ENCODE results near the gene TSPAN15.

TSPAN15 gene

DNA sequence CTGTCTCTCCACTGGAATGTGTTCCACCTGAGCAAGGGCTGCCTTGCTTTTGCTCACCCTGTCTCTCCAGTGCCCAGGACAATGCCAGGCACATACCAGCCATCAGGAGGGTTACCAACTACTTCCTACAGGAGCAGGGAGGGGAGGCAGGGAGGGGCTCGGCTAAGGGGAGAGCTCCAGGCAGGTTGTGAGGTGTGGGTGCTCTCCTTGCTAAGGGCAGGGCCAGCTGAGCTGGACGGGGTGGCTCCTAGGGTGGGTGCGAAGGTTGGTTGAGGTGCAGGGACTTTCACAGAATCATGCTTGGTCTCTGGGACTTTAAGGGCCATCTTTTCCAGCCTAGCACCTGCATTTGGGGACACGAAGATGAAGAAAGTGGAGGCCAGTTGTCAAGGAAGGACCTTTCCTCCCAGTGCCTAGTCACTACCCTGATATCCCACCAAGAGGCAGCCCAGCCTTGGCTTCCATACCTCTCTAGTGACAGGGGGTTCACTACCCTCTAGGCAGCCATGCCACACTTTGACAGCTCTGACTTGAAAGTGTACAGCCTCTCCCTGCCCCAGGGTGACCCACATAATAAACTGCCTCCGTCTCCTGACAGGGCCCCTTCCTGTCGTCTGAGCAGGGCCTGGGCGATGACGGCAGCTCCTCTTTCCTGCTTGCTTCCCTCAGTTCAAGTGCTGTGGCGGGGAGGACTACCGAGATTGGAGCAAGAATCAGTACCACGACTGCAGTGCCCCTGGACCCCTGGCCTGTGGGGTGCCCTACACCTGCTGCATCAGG is 46.5 kb downstream of the TSPAN15 start:
- Histone ChIP-seq H3K9me3 (ENCODE audit: insufficient read depth, low read depth, low read length) (no peaks in the 10 kb centered on the region), H4K12ac (ENCODE audit: low read depth, low read length) (no peak overlapping the region), H3K4me1 (ENCODE audit: control insufficient read depth in 1 of 2, insufficient read depth in 2 of 2, low read length in 2 of 2) (peaks cover 2 to 3% of the 10 kb centered on the region in 2 experiments), H3K4ac (ENCODE audit: low read depth, low read length) (no peak overlapping the region), H3K4me2 (ENCODE audit: low read length) (no peak overlapping the region), H3K79me1 (ENCODE audit: low read length) (no peaks in the 10 kb centered on the region), H3K27ac (ENCODE audit: low read depth, low read length) (no peak overlapping the region), H2BK120ac (ENCODE audit: insufficient read depth, low read length, poor library complexity) (no peak overlapping the region), H3K18ac (ENCODE audit: low read length) (no peak overlapping the region), H3K27me3 (ENCODE audit: insufficient read depth, low read length) (no peaks in the 10 kb centered on the region), H2AK5ac (ENCODE audit: low read length) (no peak overlapping the region), H3K23ac (ENCODE audit: low read length) (no peak overlapping the region), H4K8ac (ENCODE audit: low read depth, low read length) (no peak overlapping the region), H2BK12ac (ENCODE audit: low read length) (no peak overlapping the region), H3K9ac (ENCODE audit: low read length) (no peak overlapping the region), H4K91ac (ENCODE audit: low read depth, low read length) (no peak overlapping the region), H3K36me3 (ENCODE audit: control insufficient read depth in 1 of 2, insufficient read depth in 2 of 2, low read length in 2 of 2) (no peaks in the 10 kb centered on the region), H3K79me2 (ENCODE audit: control insufficient read depth, insufficient read depth, low read length, poor library complexity) (no peaks in the 10 kb centered on the region), H2BK5ac (ENCODE audit: low read depth, low read length, poor library complexity) (no peak overlapping the region), H2AFZ (ENCODE audit: insufficient read depth, low read length, poor library complexity) (no peak overlapping the region), H3K14ac (ENCODE audit: low read length) (no peak overlapping the region), H3K4me3 (ENCODE audit: low read depth, low read length) (no peak overlapping the region)
- DNase-seq: no peak
- WGBS (ENCODE audit: extremely low coverage, insufficient coverage, insufficient read length): no CpG with 5 or more reads among the region's 11 CpGs

DNA sequence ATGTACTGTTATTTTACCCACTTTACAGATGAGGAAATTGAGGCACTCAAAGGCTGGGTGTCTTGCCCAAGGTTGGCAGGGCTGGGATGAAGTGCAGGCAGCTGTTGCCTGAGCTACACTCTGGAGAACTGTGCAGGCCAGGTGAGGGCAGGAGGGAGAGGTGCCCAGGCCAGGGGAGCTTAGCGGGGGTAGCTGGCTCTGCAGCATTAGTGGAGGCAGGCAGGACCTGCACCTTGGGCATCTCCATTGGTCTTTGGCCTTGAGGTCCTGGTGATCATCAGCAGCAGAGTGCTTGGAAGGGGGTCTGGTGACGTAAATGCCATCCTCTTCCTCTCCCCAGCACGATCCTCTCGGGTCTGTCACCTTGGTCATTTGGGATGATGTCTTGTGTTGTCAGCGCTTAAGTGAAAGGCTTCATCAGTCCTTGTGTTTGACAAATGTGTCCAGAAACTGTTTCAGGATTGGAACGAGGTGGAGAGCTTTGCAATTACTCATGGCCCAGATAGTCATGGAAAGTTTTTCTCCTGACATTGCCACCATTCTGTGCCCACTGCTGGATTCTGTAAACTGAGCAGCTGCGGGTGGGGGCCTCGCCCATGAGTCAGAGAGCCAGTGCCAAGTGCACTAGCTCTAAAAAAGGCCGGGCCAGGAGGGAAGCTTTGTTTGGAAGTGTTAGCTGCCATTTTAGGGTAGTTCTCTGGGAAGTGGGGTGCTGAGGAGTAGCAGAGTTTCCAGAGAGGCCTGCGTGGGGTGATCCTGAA is 47.6 kb downstream of the TSPAN15 start:
- H3K79me2 ChIP-seq (ENCODE audit: control insufficient read depth, insufficient read depth, low read length, poor library complexity): no peaks in the 10 kb centered on the region
- no CpG with 5 or more reads among the region's 10 CpGs for WGBS (ENCODE audit: extremely low coverage, insufficient coverage, insufficient read length)

DNA sequence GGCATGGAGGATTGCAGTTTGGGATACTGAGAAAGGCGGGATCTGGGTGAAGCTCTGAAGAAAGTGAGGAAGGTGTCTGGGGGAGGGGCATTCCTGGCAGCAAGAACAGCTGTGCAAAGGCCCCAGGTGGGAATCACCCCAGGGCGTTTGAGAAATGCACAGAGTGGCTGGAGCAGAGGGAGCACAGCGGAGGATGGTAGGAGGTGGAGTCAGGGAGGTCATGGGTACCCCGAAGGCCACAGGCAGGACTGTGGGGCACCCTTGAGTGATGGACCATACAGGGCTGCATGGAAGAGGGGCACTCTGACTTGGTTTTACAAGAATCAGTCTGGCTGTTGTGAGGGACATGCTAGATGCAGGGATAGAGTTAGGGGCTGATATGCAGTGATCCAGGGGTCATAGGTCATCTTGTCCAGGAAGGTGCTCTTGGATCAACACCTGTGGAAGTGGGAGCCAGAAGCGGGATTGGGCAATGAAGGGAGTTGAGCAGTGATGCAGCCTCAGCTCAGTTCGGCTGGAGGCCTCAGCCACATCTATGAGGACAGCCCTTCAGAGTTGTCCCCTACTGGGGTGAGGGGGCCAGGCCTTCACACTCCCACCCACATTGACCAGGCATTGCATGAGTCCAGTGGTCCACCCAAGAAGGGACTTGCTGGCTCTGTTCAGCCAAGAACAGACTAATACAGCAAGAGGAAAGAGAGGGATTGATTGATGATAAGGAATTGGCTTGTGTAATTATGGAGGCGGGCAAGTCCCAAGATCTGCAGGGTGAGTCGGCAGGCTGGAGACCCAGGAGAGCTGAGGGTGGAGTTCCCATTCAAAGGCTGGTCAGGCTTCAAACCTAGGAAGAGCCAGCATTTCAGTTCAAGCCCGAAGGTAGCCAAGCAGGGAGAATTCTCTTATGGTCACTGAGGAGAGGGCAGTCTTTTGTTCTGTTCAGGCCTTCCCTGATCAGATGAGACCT is 48.7 kb downstream of the TSPAN15 start:
- peaks cover 2 to 3% of the 10 kb centered on the region in 2 experiments for H3K4me1 ChIP-seq (ENCODE audit: control insufficient read depth in 1 of 2, insufficient read depth in 2 of 2, low read length in 2 of 2)
- H2BK5ac ChIP-seq (ENCODE audit: low read depth, low read length, poor library complexity): no peak overlapping the region
- H4K91ac ChIP-seq (ENCODE audit: low read depth, low read length): no peak overlapping the region
- H3K36me3 ChIP-seq (ENCODE audit: control insufficient read depth in 1 of 2, insufficient read depth in 2 of 2, low read length in 2 of 2): no peaks in the 10 kb centered on the region
- H3K18ac ChIP-seq (ENCODE audit: low read length): no peak overlapping the region
- H3K14ac ChIP-seq (ENCODE audit: low read length): no peak overlapping the region
- no peaks in the 10 kb centered on the region for H3K9me3 ChIP-seq (ENCODE audit: insufficient read depth, low read depth, low read length)
- no peak overlapping the region for H4K8ac ChIP-seq (ENCODE audit: low read depth, low read length)
- H3K9ac ChIP-seq (ENCODE audit: low read length): no peak overlapping the region
- H3K23ac ChIP-seq (ENCODE audit: low read length): no peak overlapping the region
- H2AFZ ChIP-seq (ENCODE audit: insufficient read depth, low read length, poor library complexity): no peak overlapping the region
- H3K4ac ChIP-seq (ENCODE audit: low read depth, low read length): no peak overlapping the region
- no peak overlapping the region for H3K4me2 ChIP-seq (ENCODE audit: low read length)
- H2BK12ac ChIP-seq (ENCODE audit: low read length): no peak overlapping the region
- H3K79me2 ChIP-seq (ENCODE audit: control insufficient read depth, insufficient read depth, low read length, poor library complexity): no peaks in the 10 kb centered on the region
- no peak overlapping the region for H4K12ac ChIP-seq (ENCODE audit: low read depth, low read length)
- no peak overlapping the region for H3K27ac ChIP-seq (ENCODE audit: low read depth, low read length)
- no CpG with 5 or more reads among the region's 9 CpGs for WGBS (ENCODE audit: extremely low coverage, insufficient coverage, insufficient read length)
- no peaks in the 10 kb centered on the region for H3K27me3 ChIP-seq (ENCODE audit: insufficient read depth, low read length)
- no peak for DNase-seq
- no peak overlapping the region for H3K4me3 ChIP-seq (ENCODE audit: low read depth, low read length)
- H2AK5ac ChIP-seq (ENCODE audit: low read length): no peak overlapping the region
- H3K79me1 ChIP-seq (ENCODE audit: low read length): no peaks in the 10 kb centered on the region
- no peak overlapping the region for H2BK120ac ChIP-seq (ENCODE audit: insufficient read depth, low read length, poor library complexity)

More for the DNA sequence above, 47.6 kb downstream of the TSPAN15 start:
- Histone ChIP-seq H2BK12ac (ENCODE audit: low read length) (no peak overlapping the region), H3K9ac (ENCODE audit: low read length) (no peak overlapping the region), H2BK5ac (ENCODE audit: low read depth, low read length, poor library complexity) (no peak overlapping the region), H3K4me3 (ENCODE audit: low read depth, low read length) (no peak overlapping the region), H3K14ac (ENCODE audit: low read length) (no peak overlapping the region), H2BK120ac (ENCODE audit: insufficient read depth, low read length, poor library complexity) (no peak overlapping the region), H2AK5ac (ENCODE audit: low read length) (no peak overlapping the region), H3K27ac (ENCODE audit: low read depth, low read length) (no peak overlapping the region), H3K23ac (ENCODE audit: low read length) (no peak overlapping the region), H3K36me3 (ENCODE audit: control insufficient read depth in 1 of 2, insufficient read depth in 2 of 2, low read length in 2 of 2) (no peaks in the 10 kb centered on the region), H4K91ac (ENCODE audit: low read depth, low read length) (no peak overlapping the region), H4K8ac (ENCODE audit: low read depth, low read length) (no peak overlapping the region), H3K27me3 (ENCODE audit: insufficient read depth, low read length) (no peaks in the 10 kb centered on the region), H4K12ac (ENCODE audit: low read depth, low read length) (no peak overlapping the region), H3K4me1 (ENCODE audit: control insufficient read depth in 1 of 2, insufficient read depth in 2 of 2, low read length in 2 of 2) (peaks cover 2 to 3% of the 10 kb centered on the region in 2 experiments), H3K4ac (ENCODE audit: low read depth, low read length) (no peak overlapping the region), H3K18ac (ENCODE audit: low read length) (no peak overlapping the region), H2AFZ (ENCODE audit: insufficient read depth, low read length, poor library complexity) (no peak overlapping the region), H3K79me1 (ENCODE audit: low read length) (no peaks in the 10 kb centered on the region), H3K4me2 (ENCODE audit: low read length) (no peak overlapping the region), H3K9me3 (ENCODE audit: insufficient read depth, low read depth, low read length) (no peaks in the 10 kb centered on the region)
- DNase-seq: no peak

DNA sequence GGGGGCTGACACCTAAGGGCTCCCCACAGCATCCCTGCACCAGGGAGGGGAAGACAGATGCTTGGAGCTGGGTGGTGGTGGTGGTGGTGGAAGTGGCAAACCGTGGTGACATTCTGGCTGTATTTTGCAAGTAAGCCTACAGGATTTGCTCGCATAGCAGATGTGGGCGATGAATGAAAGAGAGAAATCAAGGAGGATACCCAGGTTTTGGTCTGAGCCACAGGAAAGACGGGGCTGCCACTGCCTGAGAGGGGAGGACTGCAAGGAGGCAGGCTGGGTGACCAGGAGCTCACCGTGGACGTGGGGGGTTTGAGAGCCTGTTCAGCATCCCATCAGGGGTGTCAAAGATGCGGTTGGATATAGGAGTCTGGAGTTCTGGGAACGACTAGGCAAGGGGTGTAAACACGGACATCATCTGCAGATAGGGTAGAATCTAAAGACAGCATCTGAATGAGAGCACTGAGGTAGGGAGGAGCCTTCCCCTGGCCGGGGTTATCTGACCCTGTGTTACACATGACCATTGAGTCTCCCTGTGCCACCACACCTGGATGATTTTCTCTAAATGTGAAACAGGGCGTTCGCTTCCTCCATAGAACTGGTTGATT is 49.7 kb downstream of the TSPAN15 start:
- no peak overlapping the region for H3K4me3 ChIP-seq (ENCODE audit: low read depth, low read length)
- WGBS (ENCODE audit: extremely low coverage, insufficient coverage, insufficient read length): no CpG with 5 or more reads among the region's 12 CpGs

More for the DNA sequence above, 49.7 kb downstream of the TSPAN15 start:
- Histone ChIP-seq H3K4me1 (ENCODE audit: control insufficient read depth in 1 of 2, insufficient read depth in 2 of 2, low read length in 2 of 2) (peaks cover 2 to 3% of the 10 kb centered on the region in 2 experiments), H3K4me2 (ENCODE audit: low read length) (no peak overlapping the region), H3K14ac (ENCODE audit: low read length) (no peak overlapping the region), H3K9me3 (ENCODE audit: insufficient read depth, low read depth, low read length) (no peaks in the 10 kb centered on the region), H3K79me1 (ENCODE audit: low read length) (no peaks in the 10 kb centered on the region), H3K36me3 (ENCODE audit: control insufficient read depth in 1 of 2, insufficient read depth in 2 of 2, low read length in 2 of 2) (peaks cover 0 to under 1% of the 10 kb centered on the region in 2 experiments), H3K4ac (ENCODE audit: low read depth, low read length) (no peak overlapping the region), H3K79me2 (ENCODE audit: control insufficient read depth, insufficient read depth, low read length, poor library complexity) (no peaks in the 10 kb centered on the region), H4K8ac (ENCODE audit: low read depth, low read length) (no peak overlapping the region), H2AFZ (ENCODE audit: insufficient read depth, low read length, poor library complexity) (no peak overlapping the region), H4K91ac (ENCODE audit: low read depth, low read length) (no peak overlapping the region), H3K9ac (ENCODE audit: low read length) (no peak overlapping the region), H4K12ac (ENCODE audit: low read depth, low read length) (no peak overlapping the region), H2BK12ac (ENCODE audit: low read length) (no peak overlapping the region), H2BK120ac (ENCODE audit: insufficient read depth, low read length, poor library complexity) (no peak overlapping the region), H3K23ac (ENCODE audit: low read length) (no peak overlapping the region), H3K18ac (ENCODE audit: low read length) (no peak overlapping the region), H3K27me3 (ENCODE audit: insufficient read depth, low read length) (no peaks in the 10 kb centered on the region), H2AK5ac (ENCODE audit: low read length) (no peak overlapping the region), H2BK5ac (ENCODE audit: low read depth, low read length, poor library complexity) (no peak overlapping the region), H3K27ac (ENCODE audit: low read depth, low read length) (no peak overlapping the region)
- no peak for DNase-seq

Measured in trophoblast cell (in vitro differentiated cells and primary cell).